HepG2 (cell line): ENCODE data around the gene TRIM54. TPM values are rescaled to one million over a fixed set of nuclear protein-coding genes. Genes with fewer than 3 reads are reported as not detected.

Source experiments
- CCAR2 ChIP-seq: fragments of 200-400 bp; formaldehyde crosslinking; optimal IDR thresholded peaks from 2 replicates; pipeline ENCODE3; 2018; ENCODE audit warnings: low read depth, mild to moderate bottlenecking, low read length, moderate library complexity
- CENPX ChIP-seq: sonication (generic); formaldehyde crosslinking; IDR thresholded peaks from 2 replicates; pipeline ENCODE4 v1.9.0; 2021; ENCODE audit warnings: mild to moderate bottlenecking, missing genetic modification reagents, moderate library complexity
- CHCHD3 ChIP-seq: sonication (generic); formaldehyde crosslinking; IDR thresholded peaks from 2 replicates; pipeline ENCODE4 v1.8.0; 2022; ENCODE audit warnings: mild to moderate bottlenecking, missing genetic modification reagents, moderate library complexity
- FOXP1 ChIP-seq, 2 experiments: fragments of 450-650 bp in 1 of 2; IDR thresholded peaks; 2 replicates each; pipeline ENCODE4 v1.6.1; 2017 to 2018; ENCODE audit warnings: antibody characterized with exemption in 1 of 2
- GMEB2 ChIP-seq: IDR thresholded peaks from 2 replicates; pipeline ENCODE4 v1.6.1; 2016; ENCODE audit warnings: missing biosample characterization, missing genetic modification reagents, low read depth
- HNF1A ChIP-seq, 2 experiments: sonication (generic) in 1 of 2; formaldehyde crosslinking in 1 of 2; IDR thresholded peaks; 2 replicates each; pipeline versions ENCODE4 v1.4.0 to v1.6.1; 2016 to 2020; ENCODE audit warnings: borderline replicate concordance in 1 of 2, low read depth in 1 of 2, mild to moderate bottlenecking in 1 of 2, missing genetic modification reagents in 1 of 2
- IKZF5 ChIP-seq: IDR thresholded peaks from 2 replicates; pipeline ENCODE4 v1.6.1; 2018; ENCODE audit warnings: missing genetic modification reagents, mild to moderate bottlenecking, missing compliant biosample characterization
- PRDM10 ChIP-seq: sonication (generic); formaldehyde crosslinking; IDR thresholded peaks from 2 replicates; pipeline ENCODE4 v1.4.0; 2020; ENCODE audit warnings: low read depth, missing genetic modification reagents
- REST ChIP-seq, 2 experiments: IDR thresholded peaks; 2 replicates each; pipeline ENCODE4 v1.6.1; 2011 to 2012; ENCODE audit warnings: low read length in 2 of 2, borderline replicate concordance in 1 of 2, low read depth in 1 of 2, mild to moderate bottlenecking in 1 of 2, moderate library complexity in 1 of 2
- TCF12 ChIP-seq, 2 experiments: fragments of 450-650 bp in 1 of 2; sonication (generic) in 1 of 2; formaldehyde crosslinking in 1 of 2; IDR thresholded peaks; 2 replicates each; pipeline versions ENCODE4 v1.6.1 to v1.8.0; 2017 to 2022; ENCODE audit warnings: antibody characterized with exemption in 1 of 2, mild to moderate bottlenecking in 1 of 2, missing genetic modification reagents in 1 of 2, moderate library complexity in 1 of 2
- ZZZ3 ChIP-seq: sonication (generic); formaldehyde crosslinking; IDR thresholded peaks from 2 replicates; pipeline ENCODE4 v1.4.0; 2020; ENCODE audit warnings: missing genetic modification reagents, mild to moderate bottlenecking, borderline replicate concordance
- polyA plus RNA-seq, 8 experiments: library from polyadenylated mRNA; depleted of rRNA in 3 of 8; stranded (reverse) in 7 of 8; unstranded in 1 of 8; fragments of >200 nt; fragmentation: Illumina TruSeq in 4 of 8; extraction: Trizol in 4 of 8; gene quantifications; 2 replicates each; pipeline versions ENCODE4 v1.2.1 to v1.2.3, GENCODE V29; 2011 to 2016; ENCODE audit warnings: low read depth in 4 of 8, missing spikeins in 1 of 8, mixed read lengths in 1 of 8; ENCODE audit not compliant: insufficient read depth in 1 of 8
- total RNA-seq, 5 experiments: library from RNA; depleted of rRNA; stranded (reverse); fragments of >200 nt; fragmentation: Illumina TruSeq; extraction: Trizol; gene quantifications; 2 replicates each; pipeline ENCODE4 v1.2.3, GENCODE V29; 2016; ENCODE audit warnings: low read depth in 1 of 5

Gene TRIM54
- total and polyA plus RNA-seq, 2 of the 13 experiments (the other 11 are each of a cell fraction or from before 2014, with no cell fraction given): 0.07 to 0.13 TPM

GRCh38 chr2:27320958-27321543 is 38.8 kb downstream of the TRIM54 start (continued):
- TF ChIP-seq IKZF5 (CRISPR knock-in tag) (peak; percentile 92), PRDM10 (peak; percentile 90), ZZZ3 (peak; percentile 60; the same call in 1 of the 2 replicates), CHCHD3 (CRISPR knock-in tag) (0 out of 2 replicates have a peak, but pooled peaks have one; percentile 28), CCAR2 (no peak), FOXP1 (IDR thresholded peaks at IDR 0.05) (no peak), FOXP1 (CRISPR knock-in tag; IDR thresholded peaks at IDR 0.05) (peak; percentile 50), GMEB2 (CRISPR knock-in tag) (no peak; the same call in 1 of the 2 replicates), CENPX (CRISPR knock-in tag) (no peak), REST (IDR thresholded peaks at IDR 0.05; ENCODE audit: borderline replicate concordance in 1 of 2, low read depth in 1 of 2, low read length in 2 of 2) (peak in 1 of 2 experiments; percentile 74; a peak in 2 of 4 replicates), HNF1A (IDR thresholded peaks at IDR 0.05; ENCODE audit: low read depth) (0 out of 2 replicates have a peak, but pooled peaks have one; percentile 10), HNF1A (CRISPR knock-in tag; IDR thresholded peaks at IDR 0.05; ENCODE audit: borderline replicate concordance) (peak; percentile 11; the same call in 1 of the 2 replicates), TCF12 (IDR thresholded peaks at IDR 0.05) (no peak), TCF12 (CRISPR knock-in tag; IDR thresholded peaks at IDR 0.05) (no peak)
